GM13977 (cell line): ENCODE data around the gene RAD51.

Source experiments
- DNase-seq: peaks from one replicate; pipeline ENCODE4 v3.0.0; 2012; ENCODE audit warnings: low spot score
- in situ Hi-C: fragments of 300-500 bp; cut with MboI; formaldehyde crosslinking; loops from one replicate; pipeline ENCODE4 v1.12.0; 2022; ENCODE audit warnings: low sequenced_read_pairs, low pct_unique_long_range_greater_than_20kb, mixed read lengths, inconsistent platforms; ENCODE audit not compliant: unreplicated experiment
- TF ChIP-seq, protein P1 (sequence below): IDR thresholded peaks from 2 replicates; pipeline ENCODE4 v1.5.1; 2012; ENCODE audit warnings: mild to moderate bottlenecking, control low read depth; ENCODE audit not compliant: insufficient read depth; ENCODE audit errors: extremely low read depth, missing control alignments

Gene RAD51

GRCh38 chr15:40771242-40771641 is 76.3 kb downstream of the RAD51 start:
- in situ Hi-C loops = no loop called here
- TF ChIP-seq, protein P1, sequence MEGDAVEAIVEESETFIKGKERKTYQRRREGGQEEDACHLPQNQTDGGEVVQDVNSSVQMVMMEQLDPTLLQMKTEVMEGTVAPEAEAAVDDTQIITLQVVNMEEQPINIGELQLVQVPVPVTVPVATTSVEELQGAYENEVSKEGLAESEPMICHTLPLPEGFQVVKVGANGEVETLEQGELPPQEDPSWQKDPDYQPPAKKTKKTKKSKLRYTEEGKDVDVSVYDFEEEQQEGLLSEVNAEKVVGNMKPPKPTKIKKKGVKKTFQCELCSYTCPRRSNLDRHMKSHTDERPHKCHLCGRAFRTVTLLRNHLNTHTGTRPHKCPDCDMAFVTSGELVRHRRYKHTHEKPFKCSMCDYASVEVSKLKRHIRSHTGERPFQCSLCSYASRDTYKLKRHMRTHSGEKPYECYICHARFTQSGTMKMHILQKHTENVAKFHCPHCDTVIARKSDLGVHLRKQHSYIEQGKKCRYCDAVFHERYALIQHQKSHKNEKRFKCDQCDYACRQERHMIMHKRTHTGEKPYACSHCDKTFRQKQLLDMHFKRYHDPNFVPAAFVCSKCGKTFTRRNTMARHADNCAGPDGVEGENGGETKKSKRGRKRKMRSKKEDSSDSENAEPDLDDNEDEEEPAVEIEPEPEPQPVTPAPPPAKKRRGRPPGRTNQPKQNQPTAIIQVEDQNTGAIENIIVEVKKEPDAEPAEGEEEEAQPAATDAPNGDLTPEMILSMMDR = no peak

DNA sequence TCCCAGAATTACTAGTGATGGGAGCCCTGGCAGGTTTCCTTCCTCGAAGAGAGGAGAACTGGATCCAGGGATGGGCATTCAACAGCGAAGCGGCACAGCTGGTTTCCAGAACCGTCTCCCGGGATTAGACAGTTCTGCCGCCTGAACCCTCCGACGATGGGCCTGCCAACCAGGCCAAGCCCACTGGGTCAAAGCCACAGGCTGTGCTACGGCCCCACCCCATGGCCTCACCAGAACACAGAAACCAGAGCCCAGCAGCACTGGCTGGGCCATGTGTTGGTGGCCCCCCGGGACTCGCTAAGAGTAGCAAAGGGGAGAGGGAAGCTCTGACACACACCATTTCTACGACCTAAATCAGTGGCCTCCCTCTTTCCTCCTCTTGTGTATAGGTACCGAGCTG is 77.0 kb downstream of the RAD51 start:
- in situ Hi-C loops = no loop called here
- TF ChIP-seq, protein P1 = no peak
- no peak for DNase-seq

More at GRCh38 chr15:40771242-40771641, 76.3 kb downstream of the RAD51 start:
- no peak for DNase-seq

GRCh38 chr15:40773496-40773895 is 78.5 kb downstream of the RAD51 start:
- no peak for DNase-seq
- in situ Hi-C loops = no loop called here
- TF ChIP-seq, protein P1 = no peak

DNA sequence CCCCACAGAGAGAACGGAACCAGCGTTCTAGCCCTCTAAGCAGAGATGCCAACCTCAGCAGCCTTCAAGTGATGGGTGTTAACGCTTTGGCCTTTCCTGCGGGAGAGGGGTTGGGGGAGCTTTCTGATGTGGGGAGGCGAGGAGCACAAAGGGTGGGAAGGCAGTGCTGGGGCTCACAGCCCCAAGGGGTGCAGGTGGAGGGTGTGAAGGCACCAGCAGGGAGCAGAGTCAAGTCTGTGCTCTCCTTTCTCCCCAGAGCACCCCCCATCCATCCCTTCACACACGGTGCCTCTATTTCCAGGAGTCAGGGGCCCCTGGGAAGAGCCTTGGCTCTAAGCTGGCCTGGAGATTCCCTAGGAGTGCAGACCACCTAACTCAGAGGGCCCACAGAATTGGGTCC is 78.9 kb downstream of the RAD51 start:
- TF ChIP-seq, protein P1 = no peak
- in situ Hi-C loops = no loop called here
- DNase-seq = no peak

GRCh38 chr15:40775007-40775406 is 80.0 kb downstream of the RAD51 start:
- no peak for DNase-seq
- in situ Hi-C loops = no loop called here
- TF ChIP-seq, protein P1 = no peak

GRCh38 chr15:40775740-40776536 is 81.0 kb downstream of the RAD51 start:
- TF ChIP-seq, protein P1 = no peak
- in situ Hi-C loops = no loop called here

More at GRCh38 chr15:40775740-40776536, 81.0 kb downstream of the RAD51 start:
- DNase-seq = no peak
